ENCODE measurements around the gene UPK3BL2.
A peak's percentile ranks its signal among the peaks of the same experiment; 100 is the strongest.
"Not testable (repeated sequence)": the region's sequence is repeated elsewhere in the genome, so short reads cannot be mapped to it uniquely, and the experiment has no call there.

Gene UPK3BL2

DNA sequence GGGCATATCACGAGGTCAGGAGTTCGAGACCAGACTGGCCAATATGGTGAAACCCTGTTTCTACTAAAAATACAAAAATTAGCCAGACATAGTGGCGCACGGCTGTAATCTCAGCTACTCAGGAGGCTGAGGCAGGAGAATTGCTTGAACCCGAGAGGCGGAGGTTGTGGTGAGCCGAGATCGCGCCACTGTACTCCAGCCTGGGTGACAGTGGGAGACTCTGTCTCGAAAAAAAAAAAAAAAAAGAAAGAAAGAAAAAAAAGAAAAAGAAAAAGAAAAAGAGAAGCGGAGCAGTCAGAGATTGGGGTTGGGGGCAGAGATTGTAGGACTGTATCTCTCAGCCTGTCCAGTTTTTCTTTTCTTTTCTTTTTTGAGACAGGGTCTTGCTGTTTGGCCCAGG, 725 bp downstream of the UPK3BL2 start:
- not testable (repeated sequence) for H3K9me3 Mint-ChIP-seq, H3K27me3 Mint-ChIP-seq, H3K4me3 Mint-ChIP-seq, H3K4me1 Mint-ChIP-seq, H3K36me3 Mint-ChIP-seq, ATAC-seq, H3K27ac Mint-ChIP-seq

DNA sequence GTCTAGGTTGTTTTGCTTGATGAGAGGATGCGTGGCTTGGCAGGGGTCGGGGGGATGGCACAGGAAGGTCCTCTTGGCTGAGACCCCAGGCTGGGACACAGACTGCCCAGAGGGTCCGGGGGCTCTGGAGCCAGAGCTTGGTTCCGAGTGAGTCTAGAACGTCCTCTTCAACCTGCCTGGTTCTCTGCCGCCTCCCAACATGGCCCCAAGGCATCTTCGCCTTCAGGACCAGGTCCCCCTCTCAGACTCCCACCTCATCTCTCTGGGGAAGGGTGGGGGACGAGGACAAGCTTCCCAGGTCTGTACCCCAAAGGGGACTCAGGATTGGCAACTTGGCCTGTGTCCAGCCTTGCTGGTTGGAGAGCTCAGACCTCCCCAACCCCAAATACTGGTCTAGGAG, 1.4 kb downstream of the UPK3BL2 start:
- H3K4me3 Mint-ChIP-seq, ATAC-seq, H3K27me3 Mint-ChIP-seq, H3K9me3 Mint-ChIP-seq, H3K27ac Mint-ChIP-seq, H3K36me3 Mint-ChIP-seq, H3K4me1 Mint-ChIP-seq: not testable (repeated sequence)

DNA sequence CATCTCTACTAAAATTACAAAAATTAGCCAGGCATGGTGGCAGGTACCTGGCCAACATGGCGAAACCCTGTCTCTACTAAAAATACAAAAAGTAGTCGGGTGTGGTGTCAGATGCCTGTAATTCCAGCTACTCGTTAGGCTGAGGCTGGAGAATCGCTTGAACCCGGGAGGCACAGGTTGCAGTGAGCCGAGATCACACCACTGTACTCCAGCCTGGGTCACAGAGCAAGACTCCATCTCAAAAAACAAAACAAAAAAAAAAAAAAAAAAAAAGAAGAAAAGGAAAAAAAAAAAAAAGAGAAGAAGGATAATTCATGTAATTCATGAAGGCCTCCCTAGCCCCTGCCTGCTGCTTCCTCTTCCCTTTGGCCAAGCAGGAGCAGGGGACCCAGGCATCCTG, 2.9 kb downstream of the UPK3BL2 start:
- H3K36me3 Mint-ChIP-seq, ATAC-seq, H3K9me3 Mint-ChIP-seq, H3K27ac Mint-ChIP-seq, H3K27me3 Mint-ChIP-seq, H3K4me3 Mint-ChIP-seq, H3K4me1 Mint-ChIP-seq: not testable (repeated sequence)

DNA sequence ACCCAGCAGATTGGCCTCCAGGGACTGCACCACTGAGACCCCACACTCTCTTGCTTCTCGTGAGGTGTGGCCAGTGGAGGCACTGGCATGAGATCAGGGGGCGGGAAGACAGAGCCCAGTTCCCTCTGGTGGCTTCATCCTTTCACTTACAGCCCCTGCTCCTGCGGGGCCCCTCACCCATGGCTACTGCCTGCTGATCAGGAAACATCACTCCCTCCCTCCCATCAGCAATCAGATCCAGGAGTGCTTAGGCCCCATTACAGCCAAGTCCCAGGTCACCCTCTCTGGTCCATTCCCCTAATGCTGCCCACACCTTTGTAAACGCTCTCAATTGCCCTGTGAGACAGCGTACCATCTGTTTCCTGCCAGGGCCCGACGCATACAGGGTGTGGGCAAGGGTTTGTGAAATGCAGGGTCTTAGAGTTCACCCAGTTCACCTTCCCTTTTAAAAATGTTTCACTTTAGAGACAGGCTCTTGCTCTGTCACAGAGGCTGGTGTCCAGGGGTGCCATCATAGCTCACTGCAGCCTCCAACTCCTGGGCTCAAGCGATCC, 8.4 kb downstream of the UPK3BL2 start:
- H3K27ac Mint-ChIP-seq, H3K27me3 Mint-ChIP-seq, H3K4me1 Mint-ChIP-seq, H3K36me3 Mint-ChIP-seq, H3K4me3 Mint-ChIP-seq, ATAC-seq, H3K9me3 Mint-ChIP-seq: not testable (repeated sequence)

DNA sequence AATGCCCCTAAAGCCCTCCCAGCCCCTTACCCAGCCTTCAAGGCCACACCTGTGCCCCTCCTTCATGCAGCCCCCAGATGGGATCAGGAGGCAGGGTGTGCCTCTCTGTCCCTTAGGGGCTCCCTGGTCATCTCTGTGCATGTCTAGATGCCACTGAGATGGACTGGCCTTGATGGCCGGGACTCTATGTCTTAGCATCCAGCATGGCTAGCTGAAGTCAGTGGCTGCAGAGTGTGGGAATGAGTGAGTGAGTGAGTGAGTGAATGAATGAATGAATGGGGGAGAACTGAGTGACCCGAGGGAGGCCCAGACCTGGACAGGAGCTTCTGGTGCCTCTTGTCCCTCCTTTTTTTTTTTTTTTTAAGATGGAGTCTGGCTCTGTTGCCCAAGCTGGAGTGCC, 11.4 kb downstream of the UPK3BL2 start:
- H3K27me3 Mint-ChIP-seq, H3K9me3 Mint-ChIP-seq, H3K27ac Mint-ChIP-seq, ATAC-seq, H3K4me3 Mint-ChIP-seq, H3K4me1 Mint-ChIP-seq, H3K36me3 Mint-ChIP-seq: not testable (repeated sequence)

DNA sequence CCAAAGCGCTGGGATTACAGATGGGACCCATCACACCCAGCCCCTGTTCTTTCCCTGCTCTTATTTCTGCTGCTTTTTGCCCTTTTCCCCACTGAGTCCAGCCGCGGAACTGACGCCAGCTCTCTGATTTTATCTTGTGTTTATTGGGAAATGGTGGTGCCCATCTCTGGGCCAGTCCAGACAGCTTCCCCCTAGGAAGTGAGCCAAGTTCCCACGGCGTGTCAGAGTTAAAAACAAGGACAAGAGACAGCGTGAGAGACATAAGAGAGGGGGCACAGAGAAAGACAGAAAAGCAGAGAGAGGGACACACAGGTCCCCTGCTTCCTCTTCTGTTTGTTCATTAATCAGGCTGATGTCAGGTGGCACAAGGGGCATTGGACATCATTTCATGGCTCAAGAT, 11.9 kb downstream of the UPK3BL2 start:
- H3K4me3 Mint-ChIP-seq, H3K4me1 Mint-ChIP-seq, ATAC-seq, H3K27ac Mint-ChIP-seq, H3K27me3 Mint-ChIP-seq, H3K36me3 Mint-ChIP-seq, H3K9me3 Mint-ChIP-seq: not testable (repeated sequence)

DNA sequence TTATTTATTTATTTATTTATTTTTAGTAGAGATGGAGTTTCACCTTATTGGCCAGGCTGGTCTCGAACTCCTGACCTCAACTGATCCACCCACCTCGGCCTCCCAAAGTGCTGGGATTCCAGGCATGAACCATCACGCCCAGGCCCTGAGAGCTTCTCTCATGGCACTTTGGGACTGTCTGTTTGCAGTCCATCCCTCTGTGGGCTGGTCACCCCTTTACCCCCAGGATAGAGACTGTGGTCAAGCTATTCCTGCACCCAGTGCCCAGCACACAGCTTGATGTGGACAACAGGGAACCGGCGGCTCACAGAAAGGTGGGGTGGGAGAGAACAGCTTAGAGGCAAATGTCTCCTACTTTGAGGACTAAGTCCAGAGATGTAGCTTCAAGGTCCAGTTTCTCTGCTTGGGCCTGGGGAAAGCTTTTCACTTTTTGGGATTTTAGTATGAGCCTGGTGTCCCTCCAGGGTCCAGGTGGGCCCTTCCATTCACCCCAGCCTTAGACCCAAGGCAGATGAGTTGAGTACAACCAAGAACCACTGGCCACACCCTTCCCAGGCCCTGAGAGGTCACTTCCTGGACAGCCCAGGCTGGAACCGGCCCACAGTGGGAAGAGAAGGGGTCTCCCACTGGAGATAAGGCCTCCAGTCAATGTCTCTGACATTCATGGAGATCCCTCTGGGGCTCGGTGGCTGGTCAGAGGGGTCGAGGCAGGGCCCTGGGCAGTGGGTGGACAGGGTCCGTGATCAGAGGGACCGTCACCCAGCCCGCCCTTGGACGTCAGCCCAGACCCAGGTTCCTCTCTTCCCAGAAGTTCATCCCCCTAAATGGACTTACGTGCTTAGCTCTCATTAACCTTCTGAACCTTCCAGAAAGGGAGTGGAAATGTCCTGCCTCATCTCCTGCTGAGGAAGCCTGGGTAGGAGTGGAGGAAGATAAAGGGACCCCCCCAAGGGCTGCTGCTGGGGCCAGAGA, 15.4 kb downstream of the UPK3BL2 start:
- not testable (repeated sequence) for H3K9me3 Mint-ChIP-seq, ATAC-seq, H3K27ac Mint-ChIP-seq, H3K4me1 Mint-ChIP-seq, H3K4me3 Mint-ChIP-seq, H3K27me3 Mint-ChIP-seq, H3K36me3 Mint-ChIP-seq

DNA sequence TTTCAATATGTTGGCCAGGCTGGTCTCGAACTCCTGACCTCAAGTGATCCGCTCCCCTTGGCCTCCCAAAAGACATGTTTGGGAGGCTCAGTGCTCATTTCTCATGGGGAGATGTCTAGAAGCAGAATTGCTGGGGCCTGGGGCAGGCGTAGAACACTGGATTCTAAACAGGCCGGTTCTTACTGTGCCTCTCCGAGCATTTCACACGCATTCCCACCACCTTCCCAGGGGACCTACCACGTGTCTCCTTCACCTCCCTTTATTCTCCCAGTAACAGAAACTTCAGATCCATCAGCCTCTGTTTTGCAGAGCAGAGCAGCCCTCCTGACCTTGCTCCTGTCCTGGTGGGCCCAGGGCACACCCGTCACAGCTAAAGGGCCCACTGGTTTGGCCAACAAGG, 16.3 kb downstream of the UPK3BL2 start:
- not testable (repeated sequence) for H3K9me3 Mint-ChIP-seq, H3K4me1 Mint-ChIP-seq, H3K36me3 Mint-ChIP-seq, H3K27me3 Mint-ChIP-seq, H3K27ac Mint-ChIP-seq, ATAC-seq, H3K4me3 Mint-ChIP-seq

DNA sequence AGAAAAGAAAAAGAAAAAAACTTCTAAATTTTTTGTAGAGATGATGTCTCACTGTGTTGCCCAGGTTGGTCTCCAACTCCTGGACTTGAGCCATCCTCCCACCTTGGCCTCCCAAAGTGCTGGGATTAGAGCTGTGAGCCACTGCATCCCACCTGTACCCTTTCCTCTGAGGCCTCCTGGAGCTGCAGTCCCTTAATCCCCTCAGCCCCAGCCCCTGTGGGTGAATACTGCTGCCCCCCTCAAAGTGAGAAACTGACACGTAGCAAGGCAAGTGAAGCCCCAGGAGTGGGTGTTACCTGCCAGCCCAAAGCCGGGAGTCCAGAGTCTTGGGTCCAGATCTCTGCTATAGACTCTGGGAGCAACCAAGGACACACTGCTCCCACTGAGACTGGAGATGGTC, 18.7 kb downstream of the UPK3BL2 start:
- H3K9me3 Mint-ChIP-seq, H3K27ac Mint-ChIP-seq, ATAC-seq, H3K27me3 Mint-ChIP-seq, H3K36me3 Mint-ChIP-seq, H3K4me3 Mint-ChIP-seq, H3K4me1 Mint-ChIP-seq: not testable (repeated sequence)

DNA sequence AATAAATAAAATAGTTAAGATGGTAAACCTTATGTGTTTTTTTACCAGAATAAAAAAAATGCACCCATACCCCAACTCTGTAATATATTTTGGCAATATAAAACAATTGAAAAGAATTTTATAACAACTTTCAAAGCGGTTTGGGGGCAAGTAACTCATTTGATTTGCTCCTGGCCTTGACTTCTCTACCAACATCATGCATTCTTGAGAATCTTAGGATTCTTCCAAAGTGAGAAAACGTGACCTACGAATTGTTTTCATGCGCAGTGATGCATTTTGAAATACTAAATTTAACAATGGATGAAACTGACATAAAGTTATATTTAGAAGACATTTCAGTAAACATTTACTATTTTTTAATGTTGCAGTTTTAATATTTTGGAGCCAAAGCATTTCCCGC, 22.7 kb downstream of the UPK3BL2 start:
- not testable (repeated sequence) for H3K9me3 Mint-ChIP-seq, H3K4me3 Mint-ChIP-seq, H3K27ac Mint-ChIP-seq, H3K27me3 Mint-ChIP-seq, H3K4me1 Mint-ChIP-seq, ATAC-seq, H3K36me3 Mint-ChIP-seq

DNA sequence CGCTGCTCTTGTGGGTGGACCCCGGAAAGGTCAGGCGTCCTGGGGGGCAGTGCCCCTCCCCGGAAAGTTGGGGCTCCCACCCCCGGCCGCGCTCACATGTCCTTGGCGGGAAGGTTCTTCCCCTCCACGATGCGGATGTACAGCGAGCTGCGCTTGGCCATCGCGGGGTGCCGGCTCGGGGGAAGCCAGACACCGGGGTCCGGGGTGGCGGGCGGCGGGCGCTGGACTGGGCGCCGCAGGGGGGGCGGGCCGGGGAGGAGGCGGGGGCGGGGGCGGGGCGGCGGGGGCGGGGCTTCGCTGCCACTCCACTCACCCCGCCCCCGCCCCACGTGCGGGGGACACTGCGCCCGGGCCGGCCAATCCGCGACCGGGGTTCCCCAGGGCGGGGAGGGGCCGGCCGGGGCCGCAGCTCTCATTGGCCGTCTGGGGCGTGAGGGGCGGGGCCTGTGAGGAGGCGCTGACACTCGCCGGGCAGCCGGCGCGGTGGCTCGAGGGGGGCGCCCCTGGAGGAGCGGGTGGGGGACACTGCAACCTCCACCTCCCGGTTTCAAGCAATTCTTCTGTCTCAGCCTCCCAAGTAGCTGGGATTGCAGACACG, 25.8 kb downstream of the UPK3BL2 start, which contains the start of gene RASA4B:
Gene RASA4B, minus strand, starts transcription at position 228 of the 598 bp plus-strand sequence. Its CDS starts 67 bp downstream, at position 161.
- not testable (repeated sequence) for H3K36me3 Mint-ChIP-seq, H3K27ac Mint-ChIP-seq, H3K9me3 Mint-ChIP-seq, H3K4me1 Mint-ChIP-seq, H3K27me3 Mint-ChIP-seq
- peak; percentile 92 for ATAC-seq
- peak within 1 kb of the TSS; percentile 52 for H3K4me3 Mint-ChIP-seq

DNA sequence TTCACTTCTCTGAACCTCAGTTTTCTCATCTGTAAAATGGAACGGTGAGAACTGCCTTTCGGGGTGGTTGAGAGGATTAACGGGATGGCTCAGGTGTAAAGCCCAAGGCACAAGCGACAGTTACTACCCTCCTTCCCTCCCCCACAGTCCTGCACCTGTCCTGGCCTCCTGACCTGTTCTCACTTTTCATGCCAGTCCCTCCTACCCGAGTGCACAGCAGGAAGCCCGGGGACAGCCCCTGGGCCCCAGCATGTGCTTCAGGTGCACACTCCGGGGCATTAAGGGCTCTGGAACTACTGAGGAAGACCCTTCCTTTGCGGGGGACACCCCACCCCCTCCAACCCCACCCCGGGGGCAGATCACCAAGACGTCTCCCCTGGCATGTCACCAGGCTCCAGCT, 26.5 kb downstream of the UPK3BL2 start:
- not testable (repeated sequence) for H3K9me3 Mint-ChIP-seq, H3K4me1 Mint-ChIP-seq, H3K36me3 Mint-ChIP-seq, H3K27ac Mint-ChIP-seq, H3K27me3 Mint-ChIP-seq, H3K4me3 Mint-ChIP-seq
- ATAC-seq, result peak; percentile 49

DNA sequence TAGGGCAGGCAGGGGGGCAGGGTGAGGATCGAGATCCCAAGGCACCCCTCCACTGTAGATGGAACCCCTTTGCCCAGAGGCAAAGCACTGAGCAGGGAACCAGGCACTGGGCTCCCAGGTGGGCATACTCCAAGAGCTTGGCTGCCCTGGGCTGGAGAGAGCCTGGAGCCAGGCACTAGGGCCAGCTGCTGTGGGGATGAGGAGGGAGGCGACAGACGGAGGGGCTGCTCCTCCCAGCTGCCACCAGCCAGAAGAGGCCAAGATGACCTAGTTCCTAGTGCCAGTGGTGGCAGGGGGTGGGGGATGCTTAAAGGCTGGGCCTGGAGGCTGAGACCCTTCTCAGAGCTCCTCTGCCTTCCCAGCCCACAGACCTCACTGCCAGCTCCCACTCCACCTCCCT, 27.6 kb downstream of the UPK3BL2 start:
- H3K4me1 Mint-ChIP-seq, result not testable (repeated sequence)

DNA sequence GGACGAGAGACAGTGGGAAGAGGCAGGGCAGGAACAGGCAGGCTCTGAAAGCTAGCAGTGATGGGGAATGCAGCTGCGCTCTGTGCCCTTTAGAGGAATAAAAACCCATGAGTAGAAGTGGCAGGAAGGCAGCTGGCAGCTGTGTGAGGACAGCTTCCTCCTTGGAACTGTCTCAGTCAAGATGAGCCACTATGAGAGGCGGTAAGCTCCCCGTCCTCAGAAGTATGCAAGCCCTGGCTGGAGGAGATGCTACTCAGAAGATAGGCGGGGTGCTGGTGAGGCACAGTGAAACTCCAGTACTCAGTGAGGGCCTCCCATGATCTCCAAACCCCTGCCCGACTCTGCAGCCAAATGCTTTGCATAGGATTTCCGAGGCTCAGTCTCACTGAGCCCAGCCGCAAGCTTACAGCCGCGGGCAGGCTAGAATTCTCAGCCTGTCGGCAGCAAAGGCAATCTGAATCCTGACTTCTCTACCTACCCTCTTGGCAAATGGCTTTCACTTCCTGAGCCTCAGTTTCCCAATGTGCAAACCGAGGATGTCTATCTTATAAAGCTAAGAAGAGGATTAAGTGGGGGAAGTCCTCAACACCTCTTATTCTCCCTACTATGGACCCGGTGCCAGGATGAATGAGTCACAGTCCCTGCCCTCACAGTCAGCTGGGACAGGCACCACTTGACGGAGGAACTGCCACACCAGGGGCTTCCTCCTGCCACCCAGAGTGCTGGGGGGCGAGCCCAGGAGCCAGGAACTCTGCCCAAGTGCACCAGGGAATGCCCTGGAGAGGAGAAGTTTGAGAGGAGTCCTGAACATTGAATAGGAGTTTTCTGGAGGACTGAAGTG, 28.4 kb downstream of the UPK3BL2 start:
- ATAC-seq, result peak; percentile 65
- H3K27me3 Mint-ChIP-seq, H3K27ac Mint-ChIP-seq, H3K4me1 Mint-ChIP-seq, H3K36me3 Mint-ChIP-seq, H3K4me3 Mint-ChIP-seq, H3K9me3 Mint-ChIP-seq: not testable (repeated sequence)

More for the DNA sequence above, 27.6 kb downstream of the UPK3BL2 start:
- H3K36me3 Mint-ChIP-seq, H3K9me3 Mint-ChIP-seq, H3K27me3 Mint-ChIP-seq, H3K27ac Mint-ChIP-seq, ATAC-seq, H3K4me3 Mint-ChIP-seq: not testable (repeated sequence)

DNA sequence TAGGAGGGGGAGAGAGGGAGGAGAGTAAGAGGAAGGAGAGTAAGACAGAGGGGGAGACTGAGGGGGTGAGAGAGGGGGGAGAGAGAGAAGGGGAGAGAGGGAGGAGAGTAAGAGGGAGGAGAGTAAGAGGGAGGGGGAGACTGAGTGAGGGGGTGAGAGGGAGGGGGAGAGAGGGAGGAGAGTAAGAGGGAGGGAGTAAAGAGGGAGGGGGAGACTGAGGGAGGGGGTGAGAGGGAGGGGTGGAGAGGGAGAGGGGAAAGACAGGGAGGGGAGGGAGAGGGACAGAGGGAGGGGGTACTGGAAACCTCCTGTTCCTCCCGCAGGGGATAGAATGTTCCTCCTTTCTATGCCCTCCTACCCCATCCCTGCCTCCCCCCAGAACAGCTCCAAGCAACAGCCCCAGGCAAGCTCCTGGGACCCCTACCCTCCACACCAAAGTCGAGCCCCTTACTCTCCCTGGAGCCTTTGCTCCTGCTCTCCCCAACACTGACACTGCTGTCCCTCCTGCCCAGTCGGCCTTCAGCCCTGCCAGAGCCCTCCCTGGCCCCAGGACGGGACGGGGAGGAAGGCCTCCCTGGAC, 30.8 kb downstream of the UPK3BL2 start:
- H3K4me3 Mint-ChIP-seq, result peak overlapping the region; percentile 68

More for the DNA sequence above, 30.8 kb downstream of the UPK3BL2 start:
- not testable (repeated sequence) for ATAC-seq, H3K27me3 Mint-ChIP-seq, H3K9me3 Mint-ChIP-seq, H3K36me3 Mint-ChIP-seq, H3K4me1 Mint-ChIP-seq
- peak overlapping the region; percentile 71 for H3K27ac Mint-ChIP-seq

All from stimulated activated memory B cell treated with anti-CD40 and anti-IgM and Interleukin-4, amounts not matched to agents 10 μg/mL and 1 μg/mL and 100 μg/mL, for 72 hours (primary cell).